IPS-15b (cell line): ENCODE data around the gene SKAP1.
A peak's percentile ranks its signal among the peaks of the same experiment; 100 is the strongest.

Source experiments
- H3K27me3 ChIP-seq: one replicate; pipeline ENCODE4 v1.6.1; 2013; ENCODE audit warnings: low read length; ENCODE audit not compliant: control insufficient read depth, insufficient read depth
- H3K36me3 ChIP-seq: one replicate; pipeline ENCODE4 v1.6.1; 2013; ENCODE audit warnings: low read length; ENCODE audit not compliant: control insufficient read depth, insufficient read depth
- H3K4me1 ChIP-seq: one replicate; pipeline ENCODE4 v1.6.1; 2013; ENCODE audit warnings: mild to moderate bottlenecking, low read length; ENCODE audit not compliant: control insufficient read depth, insufficient read depth
- H3K4me3 ChIP-seq: one replicate; pipeline ENCODE4 v1.5.1; 2013; ENCODE audit warnings: low read depth, low read length
- H3K9ac ChIP-seq: one replicate; pipeline ENCODE4 v1.6.1; 2013; ENCODE audit warnings: low read depth, mild to moderate bottlenecking, low read length
- H3K9me3 ChIP-seq: one replicate; pipeline ENCODE4 v1.6.1; 2013; ENCODE audit warnings: mild to moderate bottlenecking, low read length; ENCODE audit not compliant: control insufficient read depth, insufficient read depth

SKAP1 gene

DNA sequence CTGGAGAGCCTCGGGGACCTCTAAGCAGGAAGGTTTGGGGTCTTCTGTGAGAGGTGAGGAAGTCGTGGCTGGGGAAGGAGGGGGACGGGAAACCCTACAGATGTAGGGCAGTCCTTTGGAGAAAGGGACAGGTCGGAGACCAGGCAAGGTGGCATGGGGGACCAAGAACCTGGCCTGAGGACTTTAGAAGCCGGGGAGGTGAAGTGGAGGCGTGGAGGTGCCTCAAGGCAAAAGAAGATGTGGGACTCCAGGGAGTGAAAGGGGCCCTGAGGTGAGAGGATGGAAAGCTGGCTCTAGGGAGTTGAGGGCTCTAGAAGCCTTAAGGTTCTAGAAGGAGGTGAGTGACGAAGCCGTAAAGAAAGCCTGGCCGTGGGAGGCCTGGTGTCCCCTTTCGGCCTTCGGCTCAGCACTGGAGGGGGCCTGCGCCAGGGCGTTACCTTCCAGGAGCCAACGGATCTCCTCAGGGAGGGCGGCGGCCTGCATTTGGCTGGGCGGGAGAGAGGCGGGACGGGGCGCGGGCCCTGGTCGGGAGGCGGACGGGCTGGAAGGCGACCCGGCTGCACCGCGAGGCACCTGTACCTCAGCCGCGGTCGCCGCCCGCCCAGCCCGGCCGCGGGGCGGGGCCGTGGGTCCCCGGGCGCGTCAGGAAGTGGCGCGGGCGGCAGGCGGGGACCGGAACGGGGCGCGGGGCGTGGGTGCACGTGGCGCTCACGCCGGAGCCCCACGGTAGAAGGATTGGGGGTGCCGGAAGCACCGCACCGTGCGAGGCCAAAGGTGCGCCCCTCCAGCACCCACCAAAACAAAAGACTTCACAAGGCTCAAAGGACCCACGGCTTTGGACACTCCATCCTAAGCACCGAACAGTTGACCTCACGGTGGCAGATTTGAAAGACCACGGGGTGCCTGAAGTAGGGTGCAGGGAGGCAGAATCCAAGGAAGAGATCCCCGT lies at the start of gene SKAP1:
TSS of gene SKAP1 (minus strand) at position 577 of the 949 bp plus-strand sequence.
- H3K9me3 ChIP-seq = no peaks in the 10 kb centered on the region
- no peaks in the 10 kb centered on the region for H3K36me3 ChIP-seq
- H3K9ac ChIP-seq = no peak within 1 kb of the TSS
- H3K4me3 ChIP-seq = peak within 1 kb of the TSS; percentile 42
- H3K27me3 ChIP-seq = peaks cover 50% of the 10 kb centered on the region
- no peaks in the 10 kb centered on the region for H3K4me1 ChIP-seq

DNA sequence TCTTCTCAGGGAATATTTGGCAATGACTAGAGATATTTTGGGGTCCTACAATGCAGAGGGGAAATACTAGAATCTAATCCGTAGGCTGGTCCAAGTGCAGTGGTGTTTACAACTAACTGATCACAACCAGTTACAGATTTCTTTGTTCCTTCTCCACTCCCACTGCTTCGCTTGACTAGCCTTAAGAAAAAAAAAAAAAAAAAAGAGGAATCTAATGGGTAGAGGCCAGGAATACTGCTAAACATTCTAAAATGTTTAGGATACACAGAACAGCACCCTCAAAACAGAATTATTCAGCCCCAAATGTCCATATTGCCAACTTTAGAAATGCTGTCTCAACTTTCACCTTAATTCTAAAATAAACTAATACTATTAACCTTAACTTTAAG lies 49.0 kb upstream of the SKAP1 start:
- H3K4me1 ChIP-seq = no peaks in the 10 kb centered on the region
- no peaks in the 10 kb centered on the region for H3K27me3 ChIP-seq
- H3K9me3 ChIP-seq = no peaks in the 10 kb centered on the region
- no peak overlapping the region for H3K9ac ChIP-seq
- no peak overlapping the region for H3K4me3 ChIP-seq
- H3K36me3 ChIP-seq = no peaks in the 10 kb centered on the region

DNA sequence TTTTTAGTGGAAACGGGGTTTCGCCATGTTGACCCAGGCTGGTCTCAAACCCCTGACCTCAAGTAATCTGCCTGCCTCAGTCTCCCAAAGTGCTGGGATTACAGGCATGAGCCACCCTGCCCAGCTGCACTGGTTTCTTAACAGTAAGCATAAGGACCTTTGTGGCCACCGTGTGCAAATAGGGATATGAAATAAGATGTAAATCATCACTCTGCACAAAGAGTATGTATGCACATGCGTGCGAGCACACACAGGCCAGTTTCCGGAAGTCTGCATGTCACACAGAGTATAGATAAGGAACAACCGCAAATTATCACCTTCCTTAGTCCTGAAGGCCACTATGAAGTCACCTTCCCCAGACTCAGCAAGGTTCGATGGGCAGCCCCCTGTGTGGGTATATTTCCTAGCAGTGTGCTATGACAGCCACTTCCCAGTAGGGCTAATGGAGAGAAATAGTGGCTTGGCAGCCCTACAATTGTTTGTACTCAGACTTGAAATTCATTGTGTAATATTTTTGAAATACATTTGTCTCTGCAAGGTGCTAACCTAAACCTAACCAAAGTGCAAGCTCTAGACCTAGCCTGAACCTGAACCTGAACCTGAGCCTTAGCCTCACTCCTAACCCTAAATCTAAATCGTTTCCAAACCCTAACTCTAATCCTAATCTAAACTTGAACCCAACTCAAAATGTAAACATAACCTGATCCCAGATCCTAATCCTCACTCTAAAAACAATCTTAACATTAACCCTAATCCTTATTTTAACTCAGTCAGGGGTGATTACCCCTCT lies 48.4 kb upstream of the SKAP1 start:
- H3K36me3 ChIP-seq = no peaks in the 10 kb centered on the region
- H3K4me3 ChIP-seq = no peak overlapping the region
- H3K9ac ChIP-seq = no peak overlapping the region
- H3K27me3 ChIP-seq = no peaks in the 10 kb centered on the region
- H3K9me3 ChIP-seq = no peaks in the 10 kb centered on the region
- H3K4me1 ChIP-seq = no peaks in the 10 kb centered on the region

DNA sequence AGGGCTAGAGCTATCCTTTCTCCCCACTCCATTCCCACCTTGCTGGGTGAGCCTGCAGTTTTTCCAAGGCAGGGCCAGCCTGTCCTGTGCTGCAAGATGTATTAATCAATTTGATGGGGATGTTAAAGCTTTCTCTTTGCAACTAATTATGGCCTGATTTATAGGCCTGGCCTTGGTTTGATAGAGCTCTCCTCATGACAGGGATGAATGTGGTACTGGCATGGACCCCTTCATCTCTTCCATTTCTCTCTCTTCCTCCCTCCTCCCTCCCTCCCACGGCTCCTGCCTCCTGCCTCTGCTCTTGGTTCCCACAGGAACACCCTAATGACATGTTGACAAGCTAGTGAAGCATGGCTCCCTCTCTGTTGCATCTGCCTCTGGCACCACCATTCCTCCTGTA lies 47.2 kb upstream of the SKAP1 start:
- no peaks in the 10 kb centered on the region for H3K9me3 ChIP-seq
- H3K36me3 ChIP-seq = no peaks in the 10 kb centered on the region
- H3K9ac ChIP-seq = no peak overlapping the region
- H3K4me1 ChIP-seq = peaks cover 8% of the 10 kb centered on the region
- no peak overlapping the region for H3K4me3 ChIP-seq
- H3K27me3 ChIP-seq = peaks cover 4% of the 10 kb centered on the region

DNA sequence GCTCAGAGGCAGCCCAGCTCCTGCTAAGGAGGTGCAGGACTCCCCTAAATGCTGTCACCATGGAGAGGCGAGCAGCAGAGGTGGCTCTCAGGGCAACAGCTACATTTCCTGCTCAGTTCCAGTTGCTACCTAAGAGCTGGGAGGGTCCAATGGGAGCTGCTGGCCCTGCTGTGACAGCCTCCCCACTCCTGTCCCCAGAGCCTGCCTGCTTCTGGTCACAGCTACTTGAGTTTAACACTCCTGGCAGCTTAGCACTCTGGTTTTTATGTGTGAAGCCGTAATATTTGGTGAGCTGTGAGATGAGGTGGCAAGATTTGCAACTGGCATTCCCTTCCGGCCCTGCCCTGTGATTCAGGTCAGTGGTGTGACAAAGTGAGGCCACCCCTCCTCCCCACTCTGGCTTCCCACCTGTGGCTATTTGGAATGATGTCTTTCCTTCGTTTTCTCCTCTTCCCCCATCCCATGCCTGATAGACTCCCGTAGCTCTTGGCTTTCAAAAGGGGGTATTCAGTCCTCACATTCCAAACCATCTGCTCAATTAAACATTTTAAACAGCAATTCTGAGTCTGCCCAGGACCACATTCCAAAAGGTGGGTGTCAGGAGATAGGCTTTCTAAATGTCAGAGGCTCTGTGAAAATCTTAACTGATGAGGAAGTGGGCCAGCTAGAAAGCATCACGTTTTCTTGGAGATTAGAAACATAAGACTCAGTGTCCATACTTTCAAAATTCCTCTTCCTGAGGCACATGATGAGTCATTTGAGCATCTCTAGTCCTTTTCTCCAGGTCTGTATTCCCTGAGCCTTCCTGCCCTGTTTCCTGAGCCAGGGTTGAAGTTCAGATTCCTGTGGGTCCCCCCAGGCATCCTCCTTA lies 42.6 kb upstream of the SKAP1 start:
- Histone ChIP-seq H3K9me3 (no peaks in the 10 kb centered on the region), H3K9ac (peak overlapping the region; percentile 47), H3K4me3 (no peak overlapping the region), H3K27me3 (peaks cover 6% of the 10 kb centered on the region), H3K4me1 (peaks cover 8% of the 10 kb centered on the region), H3K36me3 (no peaks in the 10 kb centered on the region)

DNA sequence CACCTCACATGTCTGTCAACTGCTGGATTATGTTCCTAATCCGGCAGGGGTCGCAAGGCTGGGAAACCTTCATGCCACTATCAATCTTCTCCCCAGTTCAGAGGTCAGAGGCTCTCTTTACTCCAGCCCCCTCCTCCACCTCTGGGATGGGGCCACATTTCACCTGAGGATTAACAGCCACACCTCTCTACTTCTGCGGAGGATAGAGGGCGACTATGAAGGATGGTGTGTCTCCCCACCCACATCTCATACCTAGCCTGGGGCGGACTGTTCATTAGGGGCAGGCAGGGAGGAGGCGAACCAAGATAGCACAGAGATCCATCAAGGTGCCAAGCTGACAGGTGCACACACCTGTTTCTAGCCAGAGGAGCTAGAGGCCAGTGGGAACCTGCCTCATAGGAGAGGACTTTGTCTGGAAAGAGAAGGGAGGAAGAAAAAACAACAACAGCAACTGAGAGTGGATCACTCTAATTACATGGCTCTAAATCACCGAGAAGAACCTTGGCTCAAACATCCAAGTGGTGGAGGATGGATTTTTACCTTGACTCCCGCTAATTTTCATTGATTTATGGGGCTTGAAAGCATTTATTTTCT lies 41.9 kb upstream of the SKAP1 start:
- H3K27me3 ChIP-seq = peaks cover 6% of the 10 kb centered on the region
- H3K9ac ChIP-seq = no peak overlapping the region
- no peak overlapping the region for H3K4me3 ChIP-seq
- H3K9me3 ChIP-seq = no peaks in the 10 kb centered on the region
- no peaks in the 10 kb centered on the region for H3K36me3 ChIP-seq
- H3K4me1 ChIP-seq = peaks cover 8% of the 10 kb centered on the region

DNA sequence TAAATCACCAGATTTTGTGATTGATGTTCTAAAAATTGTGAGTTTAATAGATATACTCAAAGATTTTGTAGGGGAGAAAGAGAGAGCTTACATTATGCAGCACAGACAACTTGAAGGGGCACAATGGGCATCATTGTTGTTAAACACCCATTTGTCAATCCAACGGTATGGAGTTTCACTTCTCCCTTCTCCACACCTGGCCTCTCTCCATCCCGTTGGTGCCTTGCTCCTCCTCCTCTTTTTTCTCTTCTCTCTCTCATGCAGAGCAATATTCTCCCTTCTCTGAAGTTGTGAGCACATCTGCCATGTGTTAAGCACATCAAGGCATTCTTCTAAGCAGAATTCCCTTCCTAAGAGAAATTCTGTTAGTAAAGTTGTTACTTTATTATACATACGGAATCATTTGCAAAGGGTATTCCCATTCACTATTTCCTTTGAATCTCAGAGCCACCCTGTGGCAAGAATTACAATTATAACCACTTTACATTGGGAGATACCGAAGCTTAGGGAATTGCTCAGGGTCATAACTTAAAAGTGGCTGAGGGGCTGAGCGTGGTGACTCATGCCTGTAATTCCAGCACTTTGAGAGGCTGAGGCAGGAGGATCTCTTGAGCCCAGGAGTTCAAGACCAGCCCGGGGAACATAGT lies 40.5 kb upstream of the SKAP1 start:
- Histone ChIP-seq H3K27me3 (peaks cover 6% of the 10 kb centered on the region), H3K36me3 (no peaks in the 10 kb centered on the region), H3K4me3 (no peak overlapping the region), H3K9me3 (no peaks in the 10 kb centered on the region), H3K9ac (no peak overlapping the region), H3K4me1 (peaks cover 8% of the 10 kb centered on the region)

DNA sequence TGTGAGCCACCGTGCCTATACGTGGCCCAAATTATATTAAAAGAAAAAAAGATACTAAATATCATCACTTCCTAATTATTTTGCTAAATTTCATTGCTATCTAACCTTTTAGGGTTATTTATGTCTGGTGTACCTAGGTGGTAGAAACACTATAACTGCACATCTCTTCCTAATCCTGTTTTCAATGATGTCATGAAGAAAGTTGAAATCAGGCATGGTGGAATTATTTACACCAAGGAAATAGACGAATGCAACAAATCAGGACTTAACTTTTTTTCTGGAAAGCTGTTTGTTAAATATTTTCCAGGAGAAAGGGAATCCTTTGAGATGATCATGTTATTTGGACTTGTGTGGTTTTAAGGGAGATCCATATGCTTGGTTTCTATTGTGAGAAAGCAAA lies 39.2 kb upstream of the SKAP1 start:
- Histone ChIP-seq H3K36me3 (no peaks in the 10 kb centered on the region), H3K27me3 (peaks cover 8% of the 10 kb centered on the region), H3K9ac (no peak overlapping the region), H3K4me1 (peaks cover 8% of the 10 kb centered on the region), H3K9me3 (no peaks in the 10 kb centered on the region), H3K4me3 (no peak overlapping the region)

DNA sequence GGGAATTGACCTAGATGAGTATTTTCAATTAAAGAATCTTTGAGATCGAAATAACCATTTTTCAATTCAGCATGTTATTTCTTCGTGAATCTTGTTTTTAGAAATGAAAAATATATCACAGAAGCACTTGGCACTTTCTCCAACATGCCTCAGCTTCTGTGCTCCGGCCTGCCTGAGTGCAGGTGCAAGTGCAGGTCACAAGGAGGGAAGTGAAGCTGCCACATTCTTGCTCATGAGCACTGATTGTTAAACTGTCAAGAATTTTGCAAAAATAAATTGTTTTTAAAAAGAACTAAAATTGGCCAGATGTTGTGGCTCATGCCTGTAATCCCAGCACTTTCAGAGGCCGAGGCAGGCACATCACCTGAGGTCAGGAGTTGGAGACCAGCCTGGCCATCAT lies 38.3 kb upstream of the SKAP1 start:
- peaks cover 8% of the 10 kb centered on the region for H3K4me1 ChIP-seq
- no peak overlapping the region for H3K9ac ChIP-seq
- no peak overlapping the region for H3K4me3 ChIP-seq
- no peaks in the 10 kb centered on the region for H3K36me3 ChIP-seq
- no peaks in the 10 kb centered on the region for H3K9me3 ChIP-seq
- H3K27me3 ChIP-seq = peaks cover 13% of the 10 kb centered on the region

DNA sequence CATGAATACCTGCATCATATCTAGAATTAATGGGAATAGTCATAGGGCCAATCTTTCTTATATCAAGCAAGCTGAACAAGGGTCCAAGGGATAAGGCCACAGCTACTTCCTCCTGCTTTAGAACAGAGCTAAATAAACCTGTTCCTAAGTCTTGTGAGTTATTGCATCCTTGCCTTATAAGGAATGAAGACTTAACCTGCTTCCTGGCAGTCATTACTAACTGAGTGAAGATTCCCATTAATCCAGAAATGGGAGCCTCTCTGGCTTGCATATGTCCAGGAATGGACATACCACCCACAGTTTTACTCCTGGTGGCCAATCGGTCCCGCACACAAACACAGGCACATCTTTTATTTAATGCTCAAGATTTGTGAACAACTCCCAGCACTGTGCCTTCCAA lies 35.9 kb upstream of the SKAP1 start:
- Histone ChIP-seq H3K27me3 (peaks cover 11% of the 10 kb centered on the region), H3K4me3 (no peak overlapping the region), H3K4me1 (no peaks in the 10 kb centered on the region), H3K9ac (no peak overlapping the region), H3K36me3 (no peaks in the 10 kb centered on the region), H3K9me3 (no peaks in the 10 kb centered on the region)

DNA sequence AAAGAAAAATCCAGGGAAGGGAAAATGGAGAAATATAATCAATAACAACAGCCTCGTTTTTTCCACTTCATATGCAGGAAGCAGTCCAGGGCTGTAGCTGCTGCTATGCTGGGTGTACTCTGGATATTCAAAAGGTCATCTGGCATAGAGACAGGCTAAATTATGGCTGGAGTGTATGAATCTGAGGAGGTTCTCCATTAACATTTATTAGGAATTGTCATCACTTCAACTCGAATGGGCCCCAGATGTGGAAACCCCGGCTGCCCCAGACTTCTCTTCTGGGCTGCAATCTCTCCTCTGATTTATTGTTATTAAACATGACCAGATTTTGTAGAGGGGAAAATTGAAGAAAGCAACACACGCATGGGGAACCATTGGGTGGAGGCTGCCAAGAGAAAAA lies 33.5 kb upstream of the SKAP1 start:
- Histone ChIP-seq H3K36me3 (no peaks in the 10 kb centered on the region), H3K9ac (no peak overlapping the region), H3K9me3 (no peaks in the 10 kb centered on the region), H3K27me3 (peaks cover 14% of the 10 kb centered on the region), H3K4me3 (no peak overlapping the region), H3K4me1 (no peaks in the 10 kb centered on the region)
